ENCODE data around the gene ATP1A4. TPM values are rescaled to one million over a fixed set of nuclear protein-coding genes. Genes with fewer than 3 reads are reported as not detected.

ATP1A4 gene
- total RNA-seq, 2 donors from 2014 or later = 2.8 to 5.2 TPM

DNA sequence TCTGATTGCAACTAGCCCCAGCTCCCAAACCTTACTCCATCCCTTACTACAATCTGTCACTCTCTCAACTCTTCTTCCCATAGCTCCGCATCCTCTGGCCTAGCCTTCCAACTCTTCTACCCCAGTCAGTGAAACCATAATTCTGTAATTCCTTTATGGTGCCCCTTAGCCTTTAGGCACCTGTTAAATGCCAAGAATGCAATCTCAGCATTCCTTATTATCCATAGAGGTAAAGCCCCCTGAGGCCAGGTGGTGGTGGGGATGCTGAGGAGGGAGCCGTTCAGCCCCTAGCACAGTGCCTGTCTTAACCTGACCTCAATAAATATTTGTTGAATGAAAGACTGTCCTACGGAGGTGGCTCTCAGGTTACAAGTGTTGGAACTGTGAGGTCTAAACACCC lies 21.8 kb upstream of the ATP1A4 start:
- no peak for DNase-seq (ENCODE audit: low spot score)
- Histone ChIP-seq H3K36me3 (no peaks in the 10 kb centered on the region), H3K4me3 (no peak overlapping the region), H3K4me1 (replicated peaks) (no peaks in the 10 kb centered on the region), H3K9me3 (no peaks in the 10 kb centered on the region), H3K27me3 (replicated peaks; ENCODE audit: insufficient read depth) (no peaks in the 10 kb centered on the region), H3K27ac (no peak overlapping the region)
- WGBS = 60% methylated on average over 3 of the region's 3 CpGs
- TF ChIP-seq POLR2AphosphoS5 (IDR thresholded peaks at IDR 0.05) = no peak
- TF ChIP-seq POLR2A (IDR thresholded peaks at IDR 0.05) = no peak
- TF ChIP-seq CTCF (IDR thresholded peaks at IDR 0.05) = no peak
- intact Hi-C loops (cut with DNase I) = no loop called here

DNA sequence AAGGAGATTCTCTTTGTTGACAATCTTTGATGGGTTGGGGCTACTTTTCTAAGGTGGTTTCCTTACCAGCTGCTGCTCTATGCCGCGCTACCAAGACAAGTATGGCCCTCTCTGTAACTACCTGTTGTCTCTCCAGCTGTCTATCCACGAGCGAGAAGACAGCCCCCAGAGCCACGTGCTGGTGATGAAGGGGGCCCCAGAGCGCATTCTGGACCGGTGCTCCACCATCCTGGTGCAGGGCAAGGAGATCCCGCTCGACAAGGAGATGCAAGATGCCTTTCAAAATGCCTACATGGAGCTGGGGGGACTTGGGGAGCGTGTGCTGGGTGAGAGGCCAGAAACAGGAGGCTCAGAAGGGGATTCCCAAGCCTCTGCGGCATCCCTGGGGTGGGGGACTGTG lies 21.4 kb upstream of the ATP1A4 start:
- H3K4me3 ChIP-seq = no peak overlapping the region
- TF ChIP-seq CTCF (IDR thresholded peaks at IDR 0.05) (no peak), POLR2A (IDR thresholded peaks at IDR 0.05) (no peak), POLR2AphosphoS5 (IDR thresholded peaks at IDR 0.05) (no peak)
- no peaks in the 10 kb centered on the region for H3K4me1 ChIP-seq (replicated peaks)
- no peak overlapping the region for H3K27ac ChIP-seq
- no peak for DNase-seq (ENCODE audit: low spot score)
- H3K9me3 ChIP-seq = no peaks in the 10 kb centered on the region
- intact Hi-C loops (cut with DNase I) = no loop called here
- 86% methylated on average over 11 of the region's 11 CpGs for WGBS
- H3K36me3 ChIP-seq = no peaks in the 10 kb centered on the region
- H3K27me3 ChIP-seq (replicated peaks; ENCODE audit: insufficient read depth) = no peaks in the 10 kb centered on the region

GRCh38 chr1:160130486-160130885 lies 20.9 kb upstream of the ATP1A4 start:
- 87% methylated on average over 5 of the region's 5 CpGs for WGBS
- DNase-seq (ENCODE audit: low spot score) = no peak
- no peak overlapping the region for H3K4me3 ChIP-seq
- H3K27me3 ChIP-seq (replicated peaks; ENCODE audit: insufficient read depth) = no peaks in the 10 kb centered on the region
- intact Hi-C loops (cut with DNase I) = no loop called here
- TF ChIP-seq CTCF (IDR thresholded peaks at IDR 0.05) = no peak
- TF ChIP-seq POLR2A (IDR thresholded peaks at IDR 0.05) = no peak
- TF ChIP-seq POLR2AphosphoS5 (IDR thresholded peaks at IDR 0.05) = no peak
- no peaks in the 10 kb centered on the region for H3K36me3 ChIP-seq
- H3K4me1 ChIP-seq (replicated peaks) = no peaks in the 10 kb centered on the region
- no peaks in the 10 kb centered on the region for H3K9me3 ChIP-seq
- H3K27ac ChIP-seq = no peak overlapping the region

DNA sequence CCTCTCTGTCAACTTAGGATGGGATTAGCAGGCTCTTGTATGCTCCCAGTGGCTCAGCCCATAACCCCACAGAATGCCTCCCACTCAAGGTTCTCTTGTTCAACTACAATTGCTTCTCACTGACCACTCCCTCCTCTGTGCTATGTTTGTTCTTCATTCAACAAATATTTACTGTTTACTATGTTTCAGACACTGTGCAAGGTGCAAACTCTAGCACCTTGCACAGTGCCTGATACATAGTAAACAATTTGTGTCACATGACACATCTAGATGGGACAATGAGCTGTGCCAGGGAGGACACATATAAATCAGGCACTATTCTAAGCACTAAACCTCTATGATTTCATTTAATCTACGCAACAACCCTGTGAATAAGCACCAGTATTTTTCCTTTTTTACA lies 20.5 kb upstream of the ATP1A4 start:
- no peaks in the 10 kb centered on the region for H3K9me3 ChIP-seq
- intact Hi-C loops (cut with DNase I) = no loop called here
- TF ChIP-seq POLR2AphosphoS5 (IDR thresholded peaks at IDR 0.05) = no peak
- TF ChIP-seq CTCF (IDR thresholded peaks at IDR 0.05) = no peak
- no peak for TF ChIP-seq POLR2A (IDR thresholded peaks at IDR 0.05)
- no peak overlapping the region for H3K4me3 ChIP-seq
- H3K36me3 ChIP-seq = no peaks in the 10 kb centered on the region
- H3K27ac ChIP-seq = no peak overlapping the region
- no peaks in the 10 kb centered on the region for H3K4me1 ChIP-seq (replicated peaks)
- no peaks in the 10 kb centered on the region for H3K27me3 ChIP-seq (replicated peaks; ENCODE audit: insufficient read depth)
- WGBS = 87% methylated on average over 1 of the region's 1 CpG
- no peak for DNase-seq (ENCODE audit: low spot score)

- H3K4me1 ChIP-seq (replicated peaks) = no peaks in the 10 kb centered on the region
- no peak for TF ChIP-seq CTCF (IDR thresholded peaks at IDR 0.05)
- peak; percentile 74 for TF ChIP-seq POLR2AphosphoS5 (IDR thresholded peaks at IDR 0.05)
- no peaks in the 10 kb centered on the region for H3K36me3 ChIP-seq
- no peaks in the 10 kb centered on the region for H3K9me3 ChIP-seq
- H3K27me3 ChIP-seq (replicated peaks; ENCODE audit: insufficient read depth) = no peaks in the 10 kb centered on the region
- DNase-seq (ENCODE audit: low spot score) = no peak
- WGBS = 50% methylated on average over 8 of the region's 8 CpGs
- no peak overlapping the region for H3K27ac ChIP-seq
- intact Hi-C loops (cut with DNase I) = no loop called here
- H3K4me3 ChIP-seq = no peak overlapping the region
Observed at GRCh38 chr1:160131803-160132565, 19.4 kb upstream of the ATP1A4 start.

Measured in prostate gland (tissue), 2 donors.